ENCODE results near the gene CEP170. TPM values are rescaled to one million over a fixed set of nuclear protein-coding genes. Genes with fewer than 3 reads are reported as not detected.

Gene CEP170
- total RNA-seq, 4 donors from 2014 or later = 7.5 to 25.4 (median 11.8) TPM

- Histone ChIP-seq H3K4me1 (peaks cover 0 to 12% (median 0%) of the 10 kb centered on the region in 4 donors), H3K27me3 (no peaks in the 10 kb centered on the region), H3K27ac (no peak overlapping the region), H3K9me3 (no peaks in the 10 kb centered on the region), H3K36me3 (peaks cover 0 to 11% (median 3%) of the 10 kb centered on the region in 4 donors), H3K4me3 (no peak overlapping the region)
- TF ChIP-seq, protein P1, sequence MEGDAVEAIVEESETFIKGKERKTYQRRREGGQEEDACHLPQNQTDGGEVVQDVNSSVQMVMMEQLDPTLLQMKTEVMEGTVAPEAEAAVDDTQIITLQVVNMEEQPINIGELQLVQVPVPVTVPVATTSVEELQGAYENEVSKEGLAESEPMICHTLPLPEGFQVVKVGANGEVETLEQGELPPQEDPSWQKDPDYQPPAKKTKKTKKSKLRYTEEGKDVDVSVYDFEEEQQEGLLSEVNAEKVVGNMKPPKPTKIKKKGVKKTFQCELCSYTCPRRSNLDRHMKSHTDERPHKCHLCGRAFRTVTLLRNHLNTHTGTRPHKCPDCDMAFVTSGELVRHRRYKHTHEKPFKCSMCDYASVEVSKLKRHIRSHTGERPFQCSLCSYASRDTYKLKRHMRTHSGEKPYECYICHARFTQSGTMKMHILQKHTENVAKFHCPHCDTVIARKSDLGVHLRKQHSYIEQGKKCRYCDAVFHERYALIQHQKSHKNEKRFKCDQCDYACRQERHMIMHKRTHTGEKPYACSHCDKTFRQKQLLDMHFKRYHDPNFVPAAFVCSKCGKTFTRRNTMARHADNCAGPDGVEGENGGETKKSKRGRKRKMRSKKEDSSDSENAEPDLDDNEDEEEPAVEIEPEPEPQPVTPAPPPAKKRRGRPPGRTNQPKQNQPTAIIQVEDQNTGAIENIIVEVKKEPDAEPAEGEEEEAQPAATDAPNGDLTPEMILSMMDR (IDR thresholded peaks at IDR 0.05) = no peak
- TF ChIP-seq POLR2AphosphoS5 (IDR thresholded peaks at IDR 0.05) (no peak), EP300 (IDR thresholded peaks at IDR 0.05; ENCODE audit: low read depth) (no peak), POLR2A (IDR thresholded peaks at IDR 0.05) (no peak)
- DNase-seq = no peak
- in situ Hi-C loops (cut with MboI; ENCODE audit: low pct_ligation_motif_present in 1 of 4, low pct_unique_long_range_greater_than_20kb in 1 of 4, low sequenced_read_pairs in 3 of 4) = no loop called here
- 75 to 86% methylated on average over 4 to 13 of the region's 13 CpGs for WGBS, 2 donors (ENCODE audit: low coverage in 1 of 2)
- intact Hi-C loops (cut with DNase I; ENCODE audit: low total_unique reads) = no loop called here
Measured at GRCh38 chr1:243268751-243269460, 13.8 kb upstream of the CEP170 start.

DNA sequence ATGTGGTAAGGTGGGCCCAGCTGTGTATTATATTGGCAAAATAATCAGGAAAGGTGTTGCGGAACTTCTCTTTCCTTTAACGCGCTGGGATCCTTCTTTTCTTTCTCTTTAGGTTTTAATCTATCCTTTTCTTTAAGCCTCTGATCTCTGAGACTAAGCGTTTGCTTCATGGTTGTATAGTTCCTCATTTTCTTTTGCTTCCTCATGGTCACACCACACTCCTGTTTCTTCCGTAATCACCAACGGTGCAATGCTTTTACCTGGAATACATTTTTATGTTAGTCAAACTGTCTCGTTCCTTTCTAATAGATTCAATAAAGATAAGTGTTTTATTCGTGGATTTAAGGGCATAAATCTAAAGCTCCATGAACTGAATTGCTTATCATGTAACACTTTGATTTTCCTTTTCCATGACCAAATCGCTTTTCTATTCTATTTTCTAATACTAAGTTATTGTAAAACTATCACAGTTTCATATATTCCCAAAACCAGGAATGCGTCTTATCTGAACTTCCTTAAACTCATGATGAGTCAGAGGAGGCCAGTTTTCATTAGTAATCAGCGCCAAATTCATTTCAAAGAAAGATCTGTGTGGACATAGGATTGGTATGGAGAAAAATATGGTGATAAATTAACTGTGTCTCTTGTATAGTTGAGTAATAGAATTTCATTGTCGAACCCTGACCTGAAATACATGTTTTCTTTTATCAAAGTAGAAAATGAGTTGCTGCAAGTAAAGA is 13.0 kb upstream of the CEP170 start:
- WGBS, 2 donors (ENCODE audit: low coverage in 1 of 2) = 74 to 76% methylated on average over 12 of the region's 12 CpGs
- TF ChIP-seq, protein P1 (IDR thresholded peaks at IDR 0.05) = no peak
- TF ChIP-seq POLR2A (IDR thresholded peaks at IDR 0.05) (no peak), EP300 (IDR thresholded peaks at IDR 0.05; ENCODE audit: low read depth) (no peak), POLR2AphosphoS5 (IDR thresholded peaks at IDR 0.05) (no peak)
- no peaks in the 10 kb centered on the region for H3K9me3 ChIP-seq
- peak overlapping the region in 2 of 4 donors; percentile 7 to 29 for H3K27ac ChIP-seq
- no peak for DNase-seq
- intact Hi-C loops (cut with DNase I; ENCODE audit: low total_unique reads) = no loop called here
- no peak overlapping the region for H3K4me3 ChIP-seq
- H3K36me3 ChIP-seq = peaks cover 0 to 11% (median 3%) of the 10 kb centered on the region in 4 donors
- H3K27me3 ChIP-seq = no peaks in the 10 kb centered on the region
- in situ Hi-C loops (cut with MboI; ENCODE audit: low pct_ligation_motif_present in 1 of 4, low pct_unique_long_range_greater_than_20kb in 1 of 4, low sequenced_read_pairs in 3 of 4) = no loop called here
- peaks cover 0 to 12% (median 0%) of the 10 kb centered on the region in 4 donors for H3K4me1 ChIP-seq

DNA sequence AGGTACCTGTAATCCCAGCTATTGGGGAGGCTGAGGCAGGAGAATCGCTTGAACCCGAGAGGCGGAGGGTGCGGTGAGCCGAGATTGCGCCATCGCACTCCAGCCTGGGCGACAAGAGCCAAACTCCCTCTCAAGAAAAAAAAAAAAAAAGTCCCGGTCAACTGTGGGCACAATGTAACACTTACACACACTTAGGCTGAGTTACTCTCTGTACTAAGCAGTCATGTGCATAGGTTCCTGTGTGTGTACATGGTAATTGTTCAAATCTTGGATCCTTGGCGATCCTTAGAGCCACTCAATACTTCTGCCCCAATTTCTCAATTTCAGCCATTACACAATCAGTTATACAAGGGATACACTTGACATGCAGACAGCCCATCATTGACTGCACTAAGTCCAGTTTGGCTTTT is 12.4 kb upstream of the CEP170 start:
- H3K9me3 ChIP-seq = no peaks in the 10 kb centered on the region
- in situ Hi-C loops (cut with MboI; ENCODE audit: low pct_ligation_motif_present in 1 of 4, low pct_unique_long_range_greater_than_20kb in 1 of 4, low sequenced_read_pairs in 3 of 4) = no loop called here
- 77 to 97% methylated on average over 9 to 10 of the region's 10 CpGs for WGBS, 2 donors (ENCODE audit: low coverage in 1 of 2)
- TF ChIP-seq POLR2A (IDR thresholded peaks at IDR 0.05) = no peak
- TF ChIP-seq, protein P1 (IDR thresholded peaks at IDR 0.05) = no peak
- no peak for TF ChIP-seq EP300 (IDR thresholded peaks at IDR 0.05; ENCODE audit: low read depth)
- H3K4me1 ChIP-seq = peaks cover 0 to 12% (median 0%) of the 10 kb centered on the region in 4 donors
- H3K27me3 ChIP-seq = no peaks in the 10 kb centered on the region
- H3K36me3 ChIP-seq = peaks cover 0 to 11% (median 2%) of the 10 kb centered on the region in 4 donors
- no peak for DNase-seq
- intact Hi-C loops (cut with DNase I; ENCODE audit: low total_unique reads) = no loop called here
- peak overlapping the region in 3 of 4 donors; percentile 7 to 36 (median 29) for H3K27ac ChIP-seq
- no peak overlapping the region for H3K4me3 ChIP-seq

GRCh38 chr1:243266231-243266630 is 11.2 kb upstream of the CEP170 start:
- peaks cover 0 to 12% (median 0%) of the 10 kb centered on the region in 4 donors for H3K4me1 ChIP-seq
- H3K36me3 ChIP-seq = peaks cover 0 to 10% (median 0%) of the 10 kb centered on the region in 4 donors
- in situ Hi-C loops (cut with MboI; ENCODE audit: low pct_ligation_motif_present in 1 of 4, low pct_unique_long_range_greater_than_20kb in 1 of 4, low sequenced_read_pairs in 3 of 4) = no loop called here
- H3K27me3 ChIP-seq = no peaks in the 10 kb centered on the region
- no peak for DNase-seq
- no peaks in the 10 kb centered on the region for H3K9me3 ChIP-seq
- no peak overlapping the region for H3K4me3 ChIP-seq
- WGBS, 2 donors (ENCODE audit: low coverage in 1 of 2) = 93 to 100% methylated on average over 3 to 4 of the region's 4 CpGs
- intact Hi-C loops (cut with DNase I; ENCODE audit: low total_unique reads) = no loop called here
- TF ChIP-seq POLR2A (IDR thresholded peaks at IDR 0.05) (no peak), POLR2AphosphoS5 (IDR thresholded peaks at IDR 0.05) (no peak), EP300 (IDR thresholded peaks at IDR 0.05; ENCODE audit: low read depth) (no peak)
- TF ChIP-seq, protein P1 (IDR thresholded peaks at IDR 0.05) = no peak
- no peak overlapping the region for H3K27ac ChIP-seq
